ENCODE measurements around the gene C1R.

C1R gene

GRCh38 chr12:7103837-7104584, 11.8 kb upstream of the C1R start:
- intact Hi-C loops (cut with DNase I) = no loop called here
- peak in 1 of 42 donors; percentile 24 for DNase-seq

GRCh38 chr12:7102582-7102981, 10.3 kb upstream of the C1R start:
- no peak for DNase-seq
- intact Hi-C loops (cut with DNase I) = no loop called here

GRCh38 chr12:7101694-7102131, 9.5 kb upstream of the C1R start:
- peak in 2 of 42 donors; percentile 17 to 18 for DNase-seq
- intact Hi-C loops (cut with DNase I) = no loop called here

- intact Hi-C loops (cut with DNase I) = no loop called here
- no peak for DNase-seq
Measured at GRCh38 chr12:7101047-7101693, 8.9 kb upstream of the C1R start.

GRCh38 chr12:7100239-7100638, 8.0 kb upstream of the C1R start:
- intact Hi-C loops (cut with DNase I) = no loop called here
- DNase-seq = no peak

- intact Hi-C loops (cut with DNase I) = loop anchor here (10.0 kb wide), 1 partner anchor 85 kb away; the partner anchor contains the start of gene LPCAT3
- DNase-seq = no peak
Measured at GRCh38 chr12:7099290-7099996, 7.2 kb upstream of the C1R start.

GRCh38 chr12:7096979-7097378, 4.7 kb upstream of the C1R start:
- intact Hi-C loops (cut with DNase I) = loop anchor here (10.0 kb wide), 1 partner anchor 82 kb away; the partner anchor contains the start of gene LPCAT3
- DNase-seq = no peak

- DNase-seq = no peak
- intact Hi-C loops (cut with DNase I) = loop anchor here (10.0 kb wide), 1 partner anchor 81 kb away; the partner anchor contains the start of gene LPCAT3
Measured at GRCh38 chr12:7096006-7096932, 4.0 kb upstream of the C1R start.

- DNase-seq = no peak
- intact Hi-C loops (cut with DNase I) = loop anchor here (10.0 kb wide), 1 partner anchor 79 kb away; the partner anchor contains the start of gene LPCAT3
Measured at GRCh38 chr12:7093892-7094291, 1.6 kb upstream of the C1R start.

- DNase-seq = no peak
- intact Hi-C loops (cut with DNase I) = loop anchor here (10.0 kb wide), 1 partner anchor 79 kb away; the partner anchor contains the start of gene LPCAT3
Measured at GRCh38 chr12:7093486-7093885, 1.2 kb upstream of the C1R start.

- intact Hi-C loops (cut with DNase I) = loop anchor here (10.0 kb wide), 1 partner anchor 78 kb away; the partner anchor contains the start of gene LPCAT3
- no peak for DNase-seq
Measured at GRCh38 chr12:7092986-7093460, 778 bp upstream of the C1R start.

GRCh38 chr12:7091660-7092228, 501 bp downstream of the C1R start:
- no peak for DNase-seq
- intact Hi-C loops (cut with DNase I) = loop anchor here (10.0 kb wide), 1 partner anchor 77 kb away; the partner anchor contains the start of gene LPCAT3

GRCh38 chr12:7091171-7091570, 1.1 kb downstream of the C1R start:
- intact Hi-C loops (cut with DNase I) = loop anchor here (10.0 kb wide), 1 partner anchor 76 kb away; the partner anchor contains the start of gene LPCAT3
- DNase-seq = no peak

- intact Hi-C loops (cut with DNase I) = loop anchor here (10.0 kb wide), 1 partner anchor 76 kb away; the partner anchor contains the start of gene LPCAT3
- no peak for DNase-seq
Measured at GRCh38 chr12:7090222-7090998, 1.8 kb downstream of the C1R start.

GRCh38 chr12:7089196-7089871, 2.9 kb downstream of the C1R start:
- DNase-seq = no peak
- intact Hi-C loops (cut with DNase I) = no loop called here

- DNase-seq = no peak
- intact Hi-C loops (cut with DNase I) = no loop called here
Measured at GRCh38 chr12:7083125-7083524, 9.1 kb downstream of the C1R start.

- no peak for DNase-seq
- intact Hi-C loops (cut with DNase I) = no loop called here
Measured at GRCh38 chr12:7081037-7081436, 11.2 kb downstream of the C1R start.

Measured in head of caudate nucleus (tissue), 42 donors.